Endothelial cell of umbilical vein (primary cell): ENCODE data around the gene PPP4R4. TPM values are rescaled to one million over a fixed set of nuclear protein-coding genes. Genes with fewer than 3 reads are reported as not detected.
A peak's percentile ranks its signal among the peaks of the same experiment; 100 is the strongest.

Source experiments
- BruUV-seq: library from RNA; stranded (reverse); fragments of 400-500 nt; replicated peaks from 2 replicates; lab custom pipeline; 2021; lab: Mats Ljungman, UMichigan
- CTCF ChIA-PET: fragments of 300-600, 350-600 bp; sonication (Branson Sonifier 250); formaldehyde crosslinking; loops from one replicate; lab custom pipeline; 2021; ENCODE audit warnings: antibody characterized with exemption, inconsistent platforms; lab: Charles Lee
- POLR2A ChIA-PET: fragments of 300-600, 350-600 bp; sonication (Branson Sonifier 250); formaldehyde crosslinking; loops from one replicate; lab custom pipeline; 2021; ENCODE audit warnings: antibody characterized with exemption, inconsistent platforms; lab: Charles Lee
- DNase-seq: peaks from one replicate; pipeline ENCODE4 v3.0.0-alpha.2; 2011; ENCODE audit warnings: low read depth, low spot score
- FAIRE-seq: peaks from 2 replicates; lab custom pipeline; 2011; peaks lifted over from hg19 to GRCh38; lab: Jason Lieb, UNC
- H2AFZ ChIP-seq: 2 replicates; pipeline ENCODE4 v1.6.0; 2012; ENCODE audit warnings: low read depth, low read length, control low read depth, inconsistent platforms
- H3K27ac ChIP-seq: 2 replicates; pipeline ENCODE4 v1.5.1; 2011; ENCODE audit warnings: low read depth, mild to moderate bottlenecking, control low read depth, low read length, moderate library complexity; ENCODE audit not compliant: insufficient read depth
- H3K27me3 ChIP-seq, 2 experiments: 2 replicates each; pipeline versions ENCODE4 v1.6.0 to v1.6.1; 2011; ENCODE audit warnings: low read length in 2 of 2, mixed read lengths in 1 of 2; ENCODE audit not compliant: control insufficient read depth in 2 of 2, insufficient read depth in 2 of 2
- H3K36me3 ChIP-seq, 2 experiments: 2 replicates in 1 of 2; 3 replicates in 1 of 2; pipeline ENCODE4 v1.5.1; 2011; ENCODE audit warnings: low read length in 2 of 2, mild to moderate bottlenecking in 1 of 2, moderate library complexity in 1 of 2; ENCODE audit not compliant: control insufficient read depth in 2 of 2, insufficient read depth in 2 of 2; ENCODE audit errors: extremely low read depth in 1 of 2
- H3K4me1 ChIP-seq: 3 replicates; pipeline ENCODE4 v1.5.1; 2011; ENCODE audit warnings: mild to moderate bottlenecking, low read length; ENCODE audit not compliant: control insufficient read depth, insufficient read depth; ENCODE audit errors: extremely low read depth
- H3K4me2 ChIP-seq: 2 replicates; pipeline ENCODE4 v1.6.1; 2011; ENCODE audit warnings: low read length, control low read depth, mixed read lengths; ENCODE audit not compliant: insufficient read depth
- H3K4me3 ChIP-seq, 3 experiments: fragments of 200-600 bp in 1 of 3; sonication (generic), shearing (Covaris generic) in 1 of 3; replicated peaks in 1 of 3; 2 replicates each; pipeline ENCODE4 v1.5.1; 2011 to 2016; ENCODE audit warnings: control low read depth in 3 of 3, low read length in 3 of 3, mild to moderate bottlenecking in 2 of 3, inconsistent platforms in 1 of 3, low read depth in 1 of 3, moderate library complexity in 1 of 3; ENCODE audit not compliant: insufficient read depth in 1 of 3
- H3K79me2 ChIP-seq: 2 replicates; pipeline ENCODE4 v1.6.0; 2012; ENCODE audit warnings: low read length, inconsistent platforms; ENCODE audit not compliant: control insufficient read depth, insufficient read depth
- H3K9ac ChIP-seq: replicated peaks from 2 replicates; pipeline ENCODE3; 2011; ENCODE audit warnings: low read length, control low read depth; ENCODE audit not compliant: insufficient read depth; ENCODE audit errors: extremely low read depth
- H3K9me1 ChIP-seq: replicated peaks from 3 replicates; pipeline ENCODE4 v1.6.0; 2011; ENCODE audit warnings: mild to moderate bottlenecking, low read length; ENCODE audit not compliant: control insufficient read depth, insufficient read depth; ENCODE audit errors: extremely low read depth
- H3K9me3 ChIP-seq: replicated peaks from 2 replicates; pipeline ENCODE4 v1.5.1; 2012; ENCODE audit warnings: low read length, inconsistent platforms; ENCODE audit not compliant: control insufficient read depth, insufficient read depth
- H4K20me1 ChIP-seq: replicated peaks from 2 replicates; pipeline ENCODE3; 2011; ENCODE audit warnings: mild to moderate bottlenecking, low read length; ENCODE audit not compliant: control insufficient read depth, insufficient read depth; ENCODE audit errors: extremely low read depth
- CTCF ChIP-seq, 2 donors: IDR thresholded peaks; 1 replicate in 1 of 2; 2 replicates in 1 of 2; pipeline ENCODE4 v1.5.1; 2011; ENCODE audit warnings: low read length in 2 of 2, mild to moderate bottlenecking in 2 of 2, moderate library complexity in 2 of 2, control low read depth in 1 of 2, inconsistent platforms in 1 of 2, low read depth in 1 of 2; ENCODE audit not compliant: insufficient read depth in 1 of 2; ENCODE audit errors: extremely low read depth in 1 of 2
- FOS ChIP-seq: IDR thresholded peaks from 2 replicates; pipeline ENCODE4 v1.6.1; 2011; ENCODE audit warnings: mild to moderate bottlenecking, low read length, moderate library complexity, borderline replicate concordance; ENCODE audit not compliant: insufficient read depth
- MYC ChIP-seq: IDR thresholded peaks from one replicate; pipeline ENCODE4 v1.6.1; 2011; ENCODE audit warnings: mild to moderate bottlenecking, low read depth, low read length
- POLR2A ChIP-seq: IDR thresholded peaks from 2 replicates; pipeline ENCODE4 v1.6.1; 2012; ENCODE audit warnings: low read depth, mild to moderate bottlenecking, control low read depth, low read length
- POLR2AphosphoS5 ChIP-seq: IDR thresholded peaks from 2 replicates; pipeline ENCODE4 v1.6.1; 2012; ENCODE audit warnings: low read depth, mild to moderate bottlenecking, control low read depth, low read length, moderate library complexity; ENCODE audit not compliant: insufficient read depth
- dilution Hi-C: fragments of 300-500 bp; cut with MboI; formaldehyde crosslinking; loops from one replicate; pipeline ENCODE4 v1.15.0; 2019; ENCODE audit warnings: low sequenced_read_pairs; ENCODE audit not compliant: extremely low pct_ligation_motif_present
- intact Hi-C: fragments of 100-400 bp; cut with micrococcal nuclease; formaldehyde crosslinking; loops from one replicate; pipeline ENCODE4 v1.10.0; 2022
- polyA plus RNA-seq, 4 experiments: library from polyadenylated mRNA; depleted of rRNA in 3 of 4; stranded (reverse) in 3 of 4; unstranded in 1 of 4; fragments of >200 nt; gene quantifications; 2 replicates each; pipeline versions ENCODE4 v1.2.1 to v1.2.3, GENCODE V29; 2011 to 2012; ENCODE audit warnings: missing spikeins in 1 of 4
- total RNA-seq: library from RNA; stranded (reverse); gene quantifications from 2 replicates; pipeline ENCODE4 v1.2.3, GENCODE V29; 2021

PPP4R4 gene
- total and polyA plus RNA-seq, 2 donors (not counting 3 experiments of a cell fraction or from before 2014, with no cell fraction given): not detected

- no TSS peak for BruUV-seq
- H3K9me3 ChIP-seq: no peaks in the 10 kb centered on the region
- no peak overlapping the region for H3K4me3 ChIP-seq
- no peaks in the 10 kb centered on the region for H3K79me2 ChIP-seq
- FAIRE-seq (peak; percentile 38), DNase-seq (peak; percentile 48)
- no peak for TF ChIP-seq POLR2AphosphoS5
- no peak for TF ChIP-seq POLR2A
- TF ChIP-seq CTCF (IDR thresholded peaks at IDR 0.05; ENCODE audit: extremely low read depth in 1 of 2, insufficient read depth in 1 of 2, low read depth in 1 of 2, low read length in 2 of 2): peak; percentile 30 to 40
- TF ChIP-seq MYC: no peak
- TF ChIP-seq FOS: no peak
- peaks cover 22 to 54% of the 10 kb centered on the region in 2 experiments for H3K27me3 ChIP-seq
- no peaks in the 10 kb centered on the region for H4K20me1 ChIP-seq
- CTCF ChIA-PET: interaction anchor here (0.7 to 1.9 kb wide), 11 partner anchors 10 to 241 kb away, joined by 3 to 16 read pairs (median 6); no protein-coding TSS in a partner anchor
- POLR2A ChIA-PET: no interaction called here
- intact Hi-C loops (loop anchor here (1.0 to 2.0 kb wide), 5 partner anchors 44 to 241 kb away; partner anchors contain the start of gene OTUB2), dilution Hi-C loops (no loop called here)
- H3K27ac ChIP-seq: no peak overlapping the region
- no peak overlapping the region for H2AFZ ChIP-seq
- H3K9ac ChIP-seq: no peak overlapping the region
- no peaks in the 10 kb centered on the region for H3K36me3 ChIP-seq
- H3K9me1 ChIP-seq: no peaks in the 10 kb centered on the region
- H3K4me1 ChIP-seq: no peaks in the 10 kb centered on the region
- H3K4me2 ChIP-seq: peak overlapping the region; percentile 42
Observed at GRCh38 chr14:94180655-94181271, 6.6 kb downstream of the PPP4R4 start.
